HG02885 (cell line): ENCODE results near the gene BEND6.
"Not testable (repeated sequence)": the region's sequence is repeated elsewhere in the genome, so short reads cannot be mapped to it uniquely, and the experiment has no call there.

Source experiments
- ATAC-seq: cut with Tn5 transposase; IDR thresholded peaks from one replicate; pipeline ENCODE4 v1.9.1; 2021; ENCODE audit warnings: mild to moderate bottlenecking; ENCODE audit not compliant: unreplicated experiment, poor library complexity

Gene BEND6

DNA sequence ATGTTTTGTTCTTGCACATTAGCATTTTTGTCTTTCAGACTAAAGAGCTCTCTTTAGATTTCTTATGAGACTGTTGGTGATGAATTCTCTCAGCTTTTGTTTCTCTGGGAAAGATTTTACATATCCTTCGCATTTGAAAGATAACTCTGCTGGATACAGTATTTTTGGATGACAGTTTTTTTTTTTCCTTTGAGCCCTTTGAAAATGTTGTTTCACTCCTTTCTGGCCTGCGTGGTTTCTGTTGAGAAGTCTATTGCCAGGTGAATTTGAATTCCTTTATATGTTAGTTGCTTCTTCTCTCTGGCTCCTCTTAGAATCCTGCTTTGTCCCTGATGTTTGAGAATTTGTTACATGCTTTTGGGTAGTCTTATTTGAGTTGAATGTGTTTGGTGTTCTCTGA, 69.4 kb downstream of the BEND6 start:
- ATAC-seq, result no peak

GRCh38 chr6:57024775-57025174, 69.9 kb downstream of the BEND6 start:
- no peak for ATAC-seq

DNA sequence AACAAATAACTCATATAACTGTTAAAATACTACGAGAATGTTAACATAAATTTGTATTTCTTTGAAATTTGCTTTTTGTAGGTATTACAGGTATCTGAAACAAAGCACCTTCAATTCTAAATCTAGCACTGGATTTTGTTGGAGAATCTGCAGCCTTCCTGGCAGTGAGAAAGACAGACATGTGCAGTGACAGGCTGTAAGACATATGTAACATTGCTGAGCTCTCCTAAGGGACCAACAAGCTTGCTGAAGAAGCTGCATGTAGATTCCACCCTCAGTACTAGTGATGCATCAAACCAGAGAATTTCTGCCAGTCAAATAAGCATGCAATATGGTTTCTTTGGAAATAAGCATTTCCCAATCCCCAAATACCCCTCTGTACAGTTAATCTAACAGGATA, 71.1 kb downstream of the BEND6 start:
- no peak for ATAC-seq

GRCh38 chr6:57027301-57027700, 72.4 kb downstream of the BEND6 start:
- no peak for ATAC-seq

DNA sequence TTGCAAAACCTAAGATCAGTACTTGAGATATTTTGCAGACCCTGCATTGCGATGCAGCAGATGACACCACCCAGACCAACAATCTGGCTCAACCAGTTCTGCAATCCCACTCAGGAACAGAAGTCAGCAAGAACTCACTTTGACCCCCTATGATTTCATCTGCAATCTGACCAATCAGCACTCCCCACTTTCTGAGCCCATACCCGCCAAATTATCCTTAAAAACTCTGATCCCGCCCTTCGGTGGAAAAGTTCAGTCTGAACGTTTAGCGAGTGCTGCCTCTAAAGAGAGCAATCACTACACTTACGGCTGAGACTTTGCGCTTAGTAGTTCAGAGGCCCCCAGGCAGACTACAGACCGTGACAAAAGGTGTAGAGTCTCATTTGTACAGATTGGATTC, 74.3 kb downstream of the BEND6 start:
- no peak for ATAC-seq

DNA sequence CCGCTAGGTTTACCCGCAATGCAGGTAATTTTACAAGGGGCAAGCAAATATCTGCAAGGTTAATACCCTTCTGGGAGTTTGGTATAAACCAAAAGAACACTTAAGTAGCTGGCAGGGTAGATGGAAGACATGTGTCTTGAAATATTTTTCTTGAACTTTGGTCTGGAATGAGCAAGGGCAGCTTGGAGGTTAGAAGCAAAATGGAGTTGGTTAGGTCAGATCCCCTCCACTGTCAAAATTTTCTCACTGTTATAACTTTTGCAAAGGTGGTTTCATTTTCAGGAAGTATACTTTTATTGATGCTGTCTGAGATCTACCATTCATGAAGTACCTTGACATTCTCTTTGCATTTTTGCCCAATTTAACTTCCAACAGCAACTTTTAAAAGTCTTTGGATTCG, 78.3 kb downstream of the BEND6 start:
- ATAC-seq, result no peak

DNA sequence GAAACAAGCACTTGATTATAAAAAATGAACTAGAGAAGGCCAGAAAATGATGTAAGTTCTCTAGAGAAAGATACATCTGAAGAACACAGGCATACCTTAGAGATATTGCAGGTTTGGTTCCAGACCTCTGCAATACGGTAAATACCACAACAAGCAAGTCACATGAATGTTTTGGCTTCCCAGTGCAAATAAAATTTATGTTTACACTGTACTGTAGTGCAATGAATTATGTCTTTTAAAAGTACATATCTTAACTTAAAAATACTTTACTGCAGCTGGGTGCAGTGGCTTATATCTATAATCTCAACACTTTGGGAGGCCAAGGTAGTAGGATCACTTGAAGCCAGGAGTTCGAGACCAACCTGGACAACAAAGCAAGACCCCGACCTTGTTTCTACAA, 80.6 kb downstream of the BEND6 start:
- no peak for ATAC-seq

GRCh38 chr6:57038906-57039305, 84.0 kb downstream of the BEND6 start:
- no peak for ATAC-seq

DNA sequence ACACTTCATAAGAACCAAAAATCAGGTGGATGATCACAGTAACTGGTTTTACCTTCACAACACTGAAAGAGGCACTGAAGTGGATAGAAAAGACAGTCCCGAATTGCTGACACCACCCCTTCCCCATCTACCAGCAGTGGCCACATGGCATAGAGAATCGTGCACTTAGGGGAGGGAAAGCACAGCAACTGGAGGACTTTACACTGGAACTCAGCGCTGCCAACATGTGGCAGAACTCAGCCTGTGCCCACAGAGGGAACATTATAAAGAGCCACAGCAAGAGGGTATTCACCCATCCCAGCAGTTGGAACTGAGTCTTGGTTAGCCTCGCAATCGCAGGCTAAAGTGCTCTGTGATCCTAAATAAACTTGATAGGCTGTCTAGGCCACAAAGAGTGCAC, 85.1 kb downstream of the BEND6 start:
- no peak for ATAC-seq

- not testable (repeated sequence) for ATAC-seq
Observed at GRCh38 chr6:57044061-57044460, 89.2 kb downstream of the BEND6 start.

DNA sequence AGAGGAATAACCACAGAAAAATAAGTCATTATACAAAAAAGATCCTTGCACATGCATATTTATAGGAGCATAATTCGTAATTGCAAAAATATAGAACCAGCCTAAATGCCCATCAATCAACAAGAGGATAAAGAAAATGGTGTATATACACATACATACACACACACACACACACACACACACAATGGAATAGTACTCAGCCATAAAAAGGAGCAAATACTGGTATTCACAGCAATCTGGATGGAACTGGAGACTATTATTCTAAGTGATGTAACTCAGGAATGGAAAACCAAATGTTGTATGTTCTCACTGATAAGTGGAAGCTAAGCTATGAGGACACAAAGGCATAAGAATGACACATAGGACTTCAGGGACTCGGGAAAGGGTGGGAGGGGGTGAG, 89.7 kb downstream of the BEND6 start:
- ATAC-seq, result no peak

- peak; percentile 96 for ATAC-seq
Observed at GRCh38 chr6:57046332-57047256, 91.7 kb downstream of the BEND6 start, which contains the start of gene KIAA1586. Gene KIAA1586 (plus strand): TSS chr6:57046693. CDS start chr6:57046756, 63 bp downstream.

DNA sequence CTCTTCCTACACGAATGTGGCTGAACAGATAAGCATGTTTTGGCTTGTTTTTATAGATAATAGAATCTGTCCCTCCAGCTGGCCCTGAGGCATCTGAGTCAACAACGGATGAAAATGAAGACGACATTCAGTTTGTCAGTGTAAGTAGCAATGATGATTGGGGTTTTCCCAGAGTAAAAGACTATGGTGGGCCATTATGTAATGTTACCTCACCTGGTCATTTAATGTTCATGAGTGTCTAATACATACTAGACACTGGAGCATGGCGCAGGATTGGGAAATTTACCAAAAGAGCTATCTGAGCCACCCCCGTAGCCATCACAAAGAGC, 92.3 kb downstream of the BEND6 start:
- ATAC-seq, result peak; percentile 18

DNA sequence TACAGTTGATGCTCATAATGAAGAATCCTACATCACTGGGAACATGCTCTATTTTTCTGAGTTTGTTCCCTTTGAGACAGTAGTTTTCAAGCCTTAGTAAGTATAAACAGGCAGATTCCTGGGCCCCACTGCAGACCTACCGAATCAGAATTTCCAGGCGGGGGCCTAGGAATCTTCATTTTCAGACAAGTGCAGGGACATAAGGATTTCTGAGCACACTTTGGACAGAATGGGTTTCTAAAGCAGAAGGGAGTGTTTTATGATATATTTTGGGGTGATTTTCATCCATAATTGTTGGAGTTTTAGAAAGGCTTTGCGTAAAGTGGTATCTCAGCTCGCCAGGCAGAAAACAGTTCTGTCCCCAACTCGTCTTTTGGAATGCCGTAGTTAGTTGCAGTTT, 93.0 kb downstream of the BEND6 start:
- not testable (repeated sequence) for ATAC-seq

- no peak for ATAC-seq
Observed at GRCh38 chr6:57048577-57048976, 93.7 kb downstream of the BEND6 start.

- no peak for ATAC-seq
Observed at GRCh38 chr6:57063847-57064246, 108.9 kb downstream of the BEND6 start.

- ATAC-seq, result no peak
Observed at GRCh38 chr6:57064809-57065208, 109.9 kb downstream of the BEND6 start.

- ATAC-seq, result no peak
Observed at GRCh38 chr6:57068061-57068460, 113.2 kb downstream of the BEND6 start.

GRCh38 chr6:57069228-57069627, 114.3 kb downstream of the BEND6 start:
- ATAC-seq, result no peak

DNA sequence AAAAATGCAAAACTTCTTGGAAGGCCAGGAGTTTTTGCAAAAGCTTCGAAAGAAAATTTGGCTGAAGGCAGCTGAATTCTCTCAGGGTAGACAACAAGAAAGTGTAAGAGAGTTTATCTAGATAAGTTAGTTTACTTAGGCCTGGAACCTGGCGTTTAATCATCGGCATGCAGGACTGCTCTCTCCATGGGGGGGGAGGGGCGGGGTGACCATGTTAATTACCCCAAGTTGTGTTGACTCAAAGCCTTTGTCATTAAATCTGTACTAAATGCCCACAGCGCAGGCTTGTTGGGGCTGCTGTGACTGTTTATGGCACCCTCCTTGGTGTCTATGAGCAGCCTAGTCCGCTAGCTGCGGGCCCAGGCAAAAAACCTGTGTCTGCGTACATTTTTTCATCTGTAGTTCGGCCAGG, 115.0 kb downstream of the BEND6 start:
- ATAC-seq, result no peak

DNA sequence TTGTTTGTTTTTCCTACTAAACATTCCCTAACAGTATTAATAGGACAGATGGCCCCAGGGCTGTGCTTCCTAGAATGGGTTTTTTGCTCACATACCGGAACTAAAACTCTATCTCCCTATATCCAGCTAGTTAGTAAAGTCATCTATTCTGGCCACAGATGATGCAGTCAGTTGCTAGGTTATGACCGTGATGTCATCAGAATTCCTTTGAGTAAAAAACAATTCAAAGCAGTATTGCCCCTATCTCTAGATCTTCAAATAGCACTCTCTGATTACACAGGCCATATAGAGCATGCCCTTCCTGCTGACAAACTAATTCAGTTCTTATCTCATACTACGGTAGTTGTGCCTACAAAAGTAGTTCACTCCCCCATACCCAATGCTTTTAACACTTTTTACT, 117.2 kb downstream of the BEND6 start:
- no peak for ATAC-seq

DNA sequence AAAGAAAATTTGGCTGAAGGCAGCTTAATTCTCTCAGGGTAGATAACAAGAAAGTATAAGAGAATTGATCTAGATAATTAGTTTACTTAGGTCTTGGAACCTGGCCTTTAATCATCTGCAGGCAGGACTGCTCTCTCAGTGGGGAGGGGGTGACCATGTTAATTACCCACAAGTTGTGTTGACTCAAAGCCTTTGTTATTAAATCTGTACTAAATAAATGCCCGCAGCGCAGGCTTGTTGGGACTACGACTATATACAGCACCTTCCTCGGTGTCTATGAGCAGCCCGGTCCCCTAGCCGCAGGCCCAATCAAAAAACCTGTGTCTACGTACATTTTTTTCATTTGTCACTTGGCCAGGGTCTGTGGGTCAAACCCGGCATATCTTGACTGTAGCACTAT, 119.5 kb downstream of the BEND6 start:
- ATAC-seq, result no peak
